PC-3 (cell line): ENCODE measurements around the gene BMPR1A. TPM values are rescaled to one million over a fixed set of nuclear protein-coding genes. Genes with fewer than 3 reads are reported as not detected.

Source experiments
- ATAC-seq: fragments of 200-7000 bp; cut with Tn5 transposase; 2 replicates; pipeline ENCODE4 v1.9.1; 2020; ENCODE audit warnings: mild to moderate bottlenecking, moderate library complexity
- BruUV-seq: library from RNA; stranded (reverse); fragments of 400-500 nt; replicated peaks from 2 replicates; lab custom pipeline; 2021; lab: Mats Ljungman, UMichigan
- CTCF ChIA-PET: fragments of 300-600 bp; sonication (Branson Sonifier 250); formaldehyde crosslinking; loops from one replicate; lab custom pipeline; 2022; ENCODE audit warnings: antibody characterized with exemption; lab: Charles Lee
- POLR2A ChIA-PET: fragments of 300-600 bp; sonication (Branson Sonifier 250); formaldehyde crosslinking; loops from one replicate; lab custom pipeline; 2022; ENCODE audit warnings: antibody characterized with exemption; ENCODE audit not compliant: unreplicated experiment; lab: Charles Lee
- DNase-seq: peaks from one replicate; pipeline ENCODE4 v3.0.0-alpha.2; 2015
- H2AFZ ChIP-seq: fragments of 300-600 bp; sonication (generic); 2 replicates; pipeline ENCODE4 v1.6.0; 2016; ENCODE audit warnings: antibody characterized with exemption, low read length
- H3F3A ChIP-seq: fragments of 300-600 bp; sonication (generic); one replicate; pipeline ENCODE4 v1.6.0; 2017; ENCODE audit warnings: antibody characterized with exemption, low read length, control low read depth, mild to moderate bottlenecking; ENCODE audit not compliant: unreplicated experiment
- H3K27ac ChIP-seq: fragments of 300-600 bp; sonication (generic); 2 replicates; pipeline ENCODE4 v1.5.1; 2016; ENCODE audit warnings: mild to moderate bottlenecking, low read length
- H3K27me3 ChIP-seq: fragments of 300-600 bp; sonication (generic); 2 replicates; pipeline ENCODE4 v1.6.1; 2016; ENCODE audit warnings: low read length, mixed read lengths
- H3K36me3 ChIP-seq: fragments of 300-600 bp; sonication (generic); 2 replicates; pipeline ENCODE4 v1.6.1; 2016; ENCODE audit warnings: low read depth, mixed run types, low read length, mixed read lengths
- H3K4me1 ChIP-seq: fragments of 300-600 bp; sonication (generic); 2 replicates; pipeline ENCODE4 v1.5.1; 2016; ENCODE audit warnings: low read length; ENCODE audit not compliant: insufficient read depth
- H3K4me2 ChIP-seq: fragments of 300-600 bp; sonication (generic); 2 replicates; pipeline ENCODE4 v1.6.0; 2016; ENCODE audit warnings: low read length
- H3K4me3 ChIP-seq: fragments of 300-600 bp; sonication (generic); 2 replicates; pipeline ENCODE4 v1.5.1; 2016; ENCODE audit warnings: mild to moderate bottlenecking, low read length, mixed read lengths
- H3K79me2 ChIP-seq: fragments of 300-600 bp; sonication (generic); 2 replicates; pipeline ENCODE4 v1.6.1; 2017; ENCODE audit warnings: low read length, mixed read lengths
- H3K9ac ChIP-seq: fragments of 300-600 bp; sonication (generic); 2 replicates; pipeline ENCODE4 v1.6.0; 2016; ENCODE audit warnings: mild to moderate bottlenecking, low read length
- H3K9me2 ChIP-seq: fragments of 300-600 bp; sonication (generic); replicated peaks from 2 replicates; pipeline ENCODE4 v1.6.1; 2016; ENCODE audit warnings: mixed run types, low read length, mixed read lengths
- H3K9me3 ChIP-seq: fragments of 300-600 bp; sonication (generic); 2 replicates; pipeline ENCODE4 v1.6.1; 2016; ENCODE audit warnings: low read length, mixed read lengths
- H4K20me1 ChIP-seq: fragments of 300-600 bp; sonication (generic); 2 replicates; pipeline ENCODE4 v1.6.1; 2016; ENCODE audit warnings: low read length, mixed read lengths
- EZH2 ChIP-seq: fragments of 300-600 bp; sonication (generic); IDR thresholded peaks from one replicate; pipeline ENCODE4 v1.6.1; 2017; ENCODE audit warnings: antibody characterized with exemption, mild to moderate bottlenecking, low read length; ENCODE audit not compliant: unreplicated experiment
- EZH2phosphoT487 ChIP-seq: fragments of 300-600 bp; sonication (generic); IDR thresholded peaks from 2 replicates; pipeline ENCODE4 v1.6.1; 2018; ENCODE audit warnings: mild to moderate bottlenecking, antibody characterized with exemption, low read length, borderline replicate concordance
- intact Hi-C: fragments of 100-400 bp; cut with micrococcal nuclease; formaldehyde crosslinking; loops from 2 replicates; pipeline ENCODE4 v1.9.0; 2023
- total RNA-seq: library from RNA; depleted of rRNA; stranded (reverse); fragments of >200 nt; gene quantifications from 2 replicates; pipeline ENCODE4 v1.2.3, GENCODE V29; 2014
- TF ChIP-seq, protein P1 (sequence below): fragments of 300-600 bp; sonication (generic); conservative IDR thresholded peaks from 2 replicates; pipeline ENCODE4 v1.5.1; 2017; ENCODE audit warnings: antibody characterized with exemption, low read depth, mild to moderate bottlenecking, low read length

The BMPR1A gene
- total RNA-seq, 1 experiment from 2014 or later = 14.5 TPM

DNA sequence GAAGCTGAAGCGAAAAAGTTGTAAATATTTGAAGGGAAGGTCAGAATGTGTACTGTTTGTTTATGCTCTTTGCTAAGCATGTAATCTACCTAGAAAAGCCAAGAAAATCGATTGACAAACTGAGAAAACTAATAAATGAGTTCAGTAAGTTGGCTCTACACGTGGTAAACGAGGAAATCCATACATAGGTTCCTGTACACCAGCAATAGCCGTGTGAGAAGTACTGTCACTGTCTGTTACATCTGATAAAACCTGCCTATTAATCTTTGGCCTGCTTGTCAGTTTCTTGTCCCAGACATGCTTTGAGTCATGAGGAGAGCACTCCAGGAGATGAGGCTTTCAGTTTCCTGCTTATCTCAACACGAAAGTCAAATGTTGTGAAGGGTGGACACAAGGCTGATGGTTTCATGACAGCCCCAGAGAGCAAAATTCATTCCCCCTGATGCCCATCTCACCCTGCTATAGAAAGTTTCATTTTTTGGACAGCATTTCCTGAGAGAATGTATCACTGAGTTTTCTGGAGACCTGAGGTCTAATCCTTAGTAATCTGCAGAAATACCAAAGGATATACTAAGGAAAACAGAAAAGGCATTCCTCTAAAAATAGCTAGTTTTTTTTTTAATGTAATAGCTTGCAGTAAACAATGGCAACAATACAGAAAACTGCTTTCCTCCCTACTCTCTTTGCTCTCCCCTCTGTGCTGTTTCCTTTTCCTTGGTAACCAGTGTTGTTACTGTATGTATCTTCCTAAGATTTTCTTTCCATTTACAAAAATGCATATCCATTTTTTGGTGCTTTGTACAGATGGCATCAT lies 18.8 kb downstream of the BMPR1A start:
- ChIA-PET POLR2A (no interaction called here), CTCF (no interaction called here)
- intact Hi-C loops = no loop called here
- DNase-seq = no peak
- Histone ChIP-seq H3F3A (no peaks in the 10 kb centered on the region), H2AFZ (no peak overlapping the region), H3K4me2 (no peak overlapping the region), H3K9me3 (no peaks in the 10 kb centered on the region), H3K9me2 (no peaks in the 10 kb centered on the region), H4K20me1 (no peaks in the 10 kb centered on the region), H3K36me3 (no peaks in the 10 kb centered on the region), H3K27ac (no peak overlapping the region), H3K4me1 (no peaks in the 10 kb centered on the region), H3K4me3 (no peak overlapping the region), H3K79me2 (peaks cover 19% of the 10 kb centered on the region; the same call in 1 of the 2 replicates), H3K9ac (no peak overlapping the region), H3K27me3 (no peaks in the 10 kb centered on the region)
- TF ChIP-seq EZH2phosphoT487 (no peak), EZH2 (no peak)
- TF ChIP-seq, protein P1, sequence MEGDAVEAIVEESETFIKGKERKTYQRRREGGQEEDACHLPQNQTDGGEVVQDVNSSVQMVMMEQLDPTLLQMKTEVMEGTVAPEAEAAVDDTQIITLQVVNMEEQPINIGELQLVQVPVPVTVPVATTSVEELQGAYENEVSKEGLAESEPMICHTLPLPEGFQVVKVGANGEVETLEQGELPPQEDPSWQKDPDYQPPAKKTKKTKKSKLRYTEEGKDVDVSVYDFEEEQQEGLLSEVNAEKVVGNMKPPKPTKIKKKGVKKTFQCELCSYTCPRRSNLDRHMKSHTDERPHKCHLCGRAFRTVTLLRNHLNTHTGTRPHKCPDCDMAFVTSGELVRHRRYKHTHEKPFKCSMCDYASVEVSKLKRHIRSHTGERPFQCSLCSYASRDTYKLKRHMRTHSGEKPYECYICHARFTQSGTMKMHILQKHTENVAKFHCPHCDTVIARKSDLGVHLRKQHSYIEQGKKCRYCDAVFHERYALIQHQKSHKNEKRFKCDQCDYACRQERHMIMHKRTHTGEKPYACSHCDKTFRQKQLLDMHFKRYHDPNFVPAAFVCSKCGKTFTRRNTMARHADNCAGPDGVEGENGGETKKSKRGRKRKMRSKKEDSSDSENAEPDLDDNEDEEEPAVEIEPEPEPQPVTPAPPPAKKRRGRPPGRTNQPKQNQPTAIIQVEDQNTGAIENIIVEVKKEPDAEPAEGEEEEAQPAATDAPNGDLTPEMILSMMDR = no peak
- BruUV-seq = no TSS peak
- no peak for ATAC-seq

DNA sequence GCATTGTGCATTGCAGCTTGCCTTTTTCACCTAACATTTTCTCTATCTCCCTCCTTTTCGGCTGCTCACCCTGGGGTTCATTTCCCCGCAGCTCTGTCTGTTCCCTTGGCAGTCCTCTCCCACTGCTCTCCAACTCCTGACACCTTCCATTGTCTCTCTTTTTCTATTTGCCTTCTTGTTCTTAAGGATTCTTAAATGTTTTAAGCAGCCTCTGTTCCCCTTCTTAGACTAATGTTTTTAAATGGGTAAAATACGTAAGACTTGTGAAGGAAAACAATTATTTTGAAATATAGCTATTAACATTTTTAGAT lies 19.4 kb downstream of the BMPR1A start:
- H3F3A ChIP-seq = no peaks in the 10 kb centered on the region
- H3K9me3 ChIP-seq = no peaks in the 10 kb centered on the region
- intact Hi-C loops = no loop called here
- no peak for DNase-seq
- no peak overlapping the region for H3K9ac ChIP-seq
- H3K4me1 ChIP-seq = no peaks in the 10 kb centered on the region
- no peak overlapping the region for H2AFZ ChIP-seq
- 0 out of 2 replicates have a peak, but pooled peaks cover 13% of the 10 kb centered on the region for H3K79me2 ChIP-seq
- BruUV-seq = no TSS peak
- no peaks in the 10 kb centered on the region for H4K20me1 ChIP-seq
- ChIA-PET POLR2A (no interaction called here), CTCF (no interaction called here)
- ATAC-seq = no peak
- no peak overlapping the region for H3K27ac ChIP-seq
- TF ChIP-seq EZH2phosphoT487 = no peak
- no peak for TF ChIP-seq EZH2
- TF ChIP-seq, protein P1 = no peak
- no peak overlapping the region for H3K4me2 ChIP-seq
- H3K36me3 ChIP-seq = no peaks in the 10 kb centered on the region
- H3K9me2 ChIP-seq = no peaks in the 10 kb centered on the region
- no peaks in the 10 kb centered on the region for H3K27me3 ChIP-seq
- H3K4me3 ChIP-seq = no peak overlapping the region
